Left ventricle myocardium inferior (tissue), 1 donor: ENCODE data around the gene UBXN1. TPM values are rescaled to one million over a fixed set of nuclear protein-coding genes. Genes with fewer than 3 reads are reported as not detected.
A peak's percentile ranks its signal among the peaks of the same experiment; 100 is the strongest.

Source experiments
- DNase-seq: peaks from one replicate; pipeline ENCODE4 v3.0.0-alpha.2; 2020
- H3K27ac ChIP-seq: fragments of 200-600 bp; replicated peaks from 2 replicates; pipeline ENCODE4 v1.8.0; 2021
- H3K27me3 ChIP-seq: fragments of 200-600 bp; 2 replicates; pipeline ENCODE4 v1.8.0; 2021; ENCODE audit warnings: low read depth
- H3K36me3 ChIP-seq: fragments of 200-600 bp; 2 replicates; pipeline ENCODE4 v1.8.0; 2021
- H3K4me1 ChIP-seq: fragments of 200-600 bp; 2 replicates; pipeline ENCODE4 v1.8.0; 2021
- H3K4me3 ChIP-seq: fragments of 200-600 bp; 2 replicates; pipeline ENCODE4 v1.8.0; 2021; ENCODE audit warnings: mild to moderate bottlenecking, moderate library complexity
- H3K9me3 ChIP-seq: fragments of 200-600 bp; replicated peaks from 2 replicates; pipeline ENCODE4 v1.8.0; 2021
- CTCF ChIP-seq: fragments of 200-600 bp; IDR thresholded peaks from 2 replicates; pipeline ENCODE4 v1.8.0; 2021; ENCODE audit warnings: antibody characterized with exemption, mild to moderate bottlenecking, borderline replicate concordance
- intact Hi-C: fragments of 100-400 bp; cut with micrococcal nuclease; formaldehyde crosslinking; loops from one replicate; pipeline ENCODE4 v1.11.0; 2022
- total RNA-seq: library from RNA; stranded (reverse); fragmentation: NEBNext Ultra II Directional; extraction: Animal tissue kit (Norgen Biotek cat#: 25700); gene quantifications from one replicate; pipeline ENCODE4 v1.2.1, GENCODE V29; 2021
- donor health status: DM: no; HTN: yes; CAD: no; lungs with severe emphysema.

UBXN1 gene
- total RNA-seq, 1 donor from 2014 or later = 82.3 TPM

DNA sequence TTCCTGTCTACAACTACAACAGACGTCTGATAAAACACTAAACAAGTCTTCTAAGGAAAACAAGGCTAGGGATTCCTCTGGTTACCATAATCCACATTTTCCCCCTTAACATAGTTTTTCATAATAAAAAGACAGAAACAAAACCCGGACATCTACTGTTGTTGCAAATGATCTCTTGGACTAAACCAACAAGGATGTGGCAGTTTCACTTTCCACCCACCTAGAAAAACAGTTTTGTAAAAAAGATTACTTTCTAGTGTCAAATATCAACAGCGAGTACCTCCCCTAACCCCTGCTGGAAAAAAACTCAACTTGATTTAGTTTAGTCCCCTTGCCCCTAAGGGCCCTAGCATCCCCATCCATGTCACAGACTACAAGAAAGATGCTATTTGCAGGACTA, 34.0 kb upstream of the UBXN1 start:
- no peak overlapping the region for H3K4me3 ChIP-seq
- H3K27ac ChIP-seq = peak overlapping the region; percentile 67
- peaks cover 80% of the 10 kb centered on the region for H3K4me1 ChIP-seq
- no peak for TF ChIP-seq CTCF
- H3K36me3 ChIP-seq = peaks cover 75% of the 10 kb centered on the region
- no peak for DNase-seq
- no peaks in the 10 kb centered on the region for H3K9me3 ChIP-seq
- H3K27me3 ChIP-seq = no peaks in the 10 kb centered on the region
- intact Hi-C loops = no loop called here

DNA sequence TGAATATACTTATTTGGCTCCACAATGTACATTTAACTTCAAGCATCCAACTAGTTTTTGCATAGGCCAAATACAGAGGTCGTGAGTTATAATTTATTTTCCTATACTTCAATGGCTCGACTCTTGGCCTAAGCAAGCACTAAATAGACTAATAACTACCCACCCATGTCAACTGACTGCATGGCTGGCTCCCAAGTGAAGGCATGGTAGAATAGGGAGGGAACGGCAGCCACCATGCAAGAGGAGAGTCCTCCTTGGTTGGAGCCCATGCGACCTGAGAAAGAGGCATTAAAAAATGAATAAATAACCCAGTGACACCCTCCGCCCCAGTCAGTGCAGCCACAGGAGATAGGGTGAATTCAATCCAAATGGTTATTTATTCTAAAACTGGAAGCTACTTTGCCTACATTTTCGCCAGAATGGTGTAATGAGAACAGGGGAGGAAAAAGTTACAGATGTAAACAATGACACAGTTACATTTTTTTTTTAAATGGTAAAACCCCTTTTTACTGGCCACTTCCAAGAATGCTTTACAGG, 33.5 kb upstream of the UBXN1 start:
- Histone ChIP-seq H3K4me3 (no peak overlapping the region), H3K27ac (peak overlapping the region; percentile 67), H3K27me3 (no peaks in the 10 kb centered on the region), H3K9me3 (no peaks in the 10 kb centered on the region), H3K4me1 (peaks cover 80% of the 10 kb centered on the region), H3K36me3 (peaks cover 70% of the 10 kb centered on the region)
- DNase-seq = no peak
- intact Hi-C loops = no loop called here
- TF ChIP-seq CTCF = no peak

DNA sequence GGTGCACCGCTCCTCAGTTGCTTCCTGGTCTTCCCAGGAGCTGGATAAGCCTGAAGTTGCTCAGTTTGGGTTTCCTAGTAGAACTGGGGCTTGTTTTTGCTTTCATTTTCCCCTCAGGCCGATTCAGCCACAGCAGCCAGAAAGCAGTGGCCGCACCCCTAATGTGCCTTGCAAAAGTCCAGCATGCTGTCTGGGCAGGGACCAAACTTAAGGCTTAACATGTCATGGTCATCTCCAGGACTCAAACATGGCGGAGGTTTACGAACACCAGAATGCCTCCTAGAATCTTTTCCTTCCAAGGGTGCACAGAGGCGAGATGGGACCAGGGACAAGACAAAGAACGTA, 31.1 kb upstream of the UBXN1 start:
- no peak for DNase-seq
- Histone ChIP-seq H3K9me3 (no peaks in the 10 kb centered on the region), H3K27me3 (no peaks in the 10 kb centered on the region), H3K4me1 (peaks cover 83% of the 10 kb centered on the region), H3K36me3 (peaks cover 46% of the 10 kb centered on the region), H3K4me3 (peak overlapping the region; percentile 66), H3K27ac (peak overlapping the region; percentile 94)
- no peak for TF ChIP-seq CTCF
- intact Hi-C loops = no loop called here

GRCh38 chr11:62709247-62710000, 30.6 kb upstream of the UBXN1 start:
- Histone ChIP-seq H3K36me3 (peaks cover 41% of the 10 kb centered on the region), H3K27ac (peak overlapping the region; percentile 94), H3K4me3 (peak overlapping the region; percentile 66), H3K27me3 (no peaks in the 10 kb centered on the region), H3K4me1 (peaks cover 78% of the 10 kb centered on the region), H3K9me3 (no peaks in the 10 kb centered on the region)
- no peak for TF ChIP-seq CTCF
- DNase-seq = peak; percentile 98
- intact Hi-C loops = no loop called here

DNA sequence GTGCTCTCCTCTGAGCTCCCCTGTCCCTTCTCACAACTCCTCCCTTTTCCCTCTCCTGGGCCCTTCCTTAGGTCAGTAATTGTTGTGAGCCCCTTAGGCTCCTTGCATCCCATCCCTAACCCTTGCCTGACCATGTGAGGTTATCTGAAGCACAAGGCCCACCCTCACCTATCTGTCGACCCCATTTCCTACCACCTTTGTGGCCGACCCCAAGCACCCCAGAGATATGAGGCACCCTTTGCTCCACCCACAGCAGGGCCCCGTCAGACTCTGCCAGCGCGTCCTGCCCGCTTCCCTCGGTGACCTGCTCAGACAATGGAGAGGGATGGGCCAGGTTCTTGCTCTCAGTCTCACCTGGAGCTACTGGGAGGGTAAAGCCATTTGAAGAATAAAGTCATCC, 29.9 kb upstream of the UBXN1 start:
- no peaks in the 10 kb centered on the region for H3K9me3 ChIP-seq
- no peak for DNase-seq
- intact Hi-C loops = no loop called here
- H3K4me3 ChIP-seq = peak overlapping the region; percentile 66
- no peaks in the 10 kb centered on the region for H3K27me3 ChIP-seq
- H3K4me1 ChIP-seq = peaks cover 72% of the 10 kb centered on the region
- peaks cover 35% of the 10 kb centered on the region for H3K36me3 ChIP-seq
- H3K27ac ChIP-seq = peak overlapping the region; percentile 94
- no peak for TF ChIP-seq CTCF
